IMR-90 (cell line): ENCODE results near the gene CDK8. TPM values are rescaled to one million over a fixed set of nuclear protein-coding genes. Genes with fewer than 3 reads are reported as not detected.

Experiments
- ATAC-seq: fragments of 200-7000 bp; cut with Tn5 transposase; 2 replicates; pipeline ENCODE4 v1.9.1; 2020; ENCODE audit warnings: low read depth, mild to moderate bottlenecking, moderate library complexity
- BruUV-seq: library from RNA; stranded (reverse); fragments of 400-500 nt; replicated peaks from 2 replicates; lab custom pipeline; 2021; lab: Mats Ljungman, UMichigan
- CTCF ChIA-PET: fragments of 300-600 bp; formaldehyde crosslinking; extraction: SDS; loops from one replicate; lab custom pipeline; 2021; ENCODE audit warnings: antibody characterized with exemption; lab: Yijun Ruan, JAX
- POLR2A ChIA-PET: fragments of 300-600 bp; sonication (Branson Sonifier 250); formaldehyde crosslinking; loops from one replicate; lab custom pipeline; 2022; ENCODE audit warnings: antibody characterized with exemption; ENCODE audit not compliant: unreplicated experiment; lab: Charles Lee
- DNase-seq: peaks from one replicate; pipeline ENCODE4 v3.0.0; 2013
- H2AFZ ChIP-seq: replicated peaks from 2 replicates; pipeline ENCODE3; 2013; ENCODE audit warnings: low read length, mild to moderate bottlenecking; ENCODE audit not compliant: poor library complexity
- H2AK5ac ChIP-seq: 2 replicates; pipeline ENCODE4 v1.6.1; 2013; ENCODE audit warnings: low read depth, low read length, inconsistent platforms
- H2AK9ac ChIP-seq: replicated peaks from 2 replicates; pipeline ENCODE3; 2013; ENCODE audit warnings: mild to moderate bottlenecking, low read depth, low read length, moderate library complexity; ENCODE audit not compliant: poor library complexity
- H2BK120ac ChIP-seq: 2 replicates; pipeline ENCODE4 v1.6.1; 2013; ENCODE audit warnings: low read depth, low read length, inconsistent platforms
- H2BK15ac ChIP-seq: 3 replicates; pipeline ENCODE4 v1.6.1; 2013; ENCODE audit warnings: low read depth, low read length, inconsistent platforms
- H2BK20ac ChIP-seq: 2 replicates; pipeline ENCODE4 v1.6.1; 2013; ENCODE audit warnings: low read depth, mild to moderate bottlenecking, inconsistent platforms, low read length, moderate library complexity
- H2BK5ac ChIP-seq: 2 replicates; pipeline ENCODE4 v1.6.1; 2013; ENCODE audit warnings: mild to moderate bottlenecking, low read depth, low read length, inconsistent platforms; ENCODE audit not compliant: poor library complexity, severe bottlenecking
- H3K14ac ChIP-seq: replicated peaks from 2 replicates; pipeline ENCODE4 v1.6.1; 2013; ENCODE audit warnings: low read depth, low read length, inconsistent platforms
- H3K18ac ChIP-seq: 2 replicates; pipeline ENCODE4 v1.6.1; 2013; ENCODE audit warnings: low read depth, low read length, control low read depth
- H3K23ac ChIP-seq: 2 replicates; pipeline ENCODE4 v1.6.1; 2013; ENCODE audit warnings: low read depth, low read length, inconsistent platforms
- H3K27ac ChIP-seq: 2 replicates; pipeline ENCODE4 v1.5.1; 2013; ENCODE audit warnings: mild to moderate bottlenecking, control low read depth, low read length; ENCODE audit not compliant: insufficient read depth
- H3K27me3 ChIP-seq: 2 replicates; pipeline ENCODE4 v1.6.1; 2013; ENCODE audit warnings: low read length; ENCODE audit not compliant: control insufficient read depth, insufficient read depth
- H3K36me3 ChIP-seq: 2 replicates; pipeline ENCODE4 v1.6.1; 2013; ENCODE audit warnings: low read length, mixed read lengths; ENCODE audit not compliant: control insufficient read depth, insufficient read depth
- H3K4ac ChIP-seq: 2 replicates; pipeline ENCODE4 v1.6.1; 2013; ENCODE audit warnings: low read depth, low read length, inconsistent platforms
- H3K4me1 ChIP-seq: 2 replicates; pipeline ENCODE4 v1.6.1; 2013; ENCODE audit warnings: low read length, mixed read lengths; ENCODE audit not compliant: control insufficient read depth, insufficient read depth
- H3K4me2 ChIP-seq: 2 replicates; pipeline ENCODE4 v1.6.1; 2013; ENCODE audit warnings: low read depth, mild to moderate bottlenecking, control low read depth, low read length, moderate library complexity
- H3K4me3 ChIP-seq: 2 replicates; pipeline ENCODE4 v1.5.1; 2013; ENCODE audit warnings: low read depth, mild to moderate bottlenecking, control low read depth, low read length, moderate library complexity; ENCODE audit not compliant: insufficient read depth
- H3K56ac ChIP-seq: 2 replicates; pipeline ENCODE4 v1.6.1; 2013; ENCODE audit warnings: low read length, inconsistent platforms; ENCODE audit not compliant: insufficient read depth; ENCODE audit errors: extremely low read depth
- H3K79me1 ChIP-seq, 2 experiments: 2 replicates each; pipeline ENCODE4 v1.6.1; 2013; ENCODE audit warnings: low read length in 2 of 2, inconsistent platforms in 1 of 2, low read depth in 1 of 2
- H3K9ac ChIP-seq: 2 replicates; pipeline ENCODE4 v1.6.1; 2013; ENCODE audit warnings: low read depth, low read length, control low read depth
- H3K9me1 ChIP-seq: 2 replicates; pipeline ENCODE4 v1.6.1; 2013; ENCODE audit warnings: low read length, inconsistent platforms; ENCODE audit not compliant: insufficient read depth
- H3K9me3 ChIP-seq: 2 replicates; pipeline ENCODE4 v1.6.1; 2013; ENCODE audit warnings: low read length; ENCODE audit not compliant: control insufficient read depth, insufficient read depth
- H4K20me1 ChIP-seq: 2 replicates; pipeline ENCODE4 v1.6.1; 2013; ENCODE audit warnings: low read length, inconsistent platforms; ENCODE audit not compliant: insufficient read depth
- H4K5ac ChIP-seq: 2 replicates; pipeline ENCODE4 v1.6.1; 2013; ENCODE audit warnings: mild to moderate bottlenecking, low read depth, low read length, control low read depth
- H4K8ac ChIP-seq, 2 experiments: 2 replicates each; pipeline ENCODE4 v1.6.1; 2013; ENCODE audit warnings: low read depth in 2 of 2, low read length in 2 of 2, control low read depth in 1 of 2, inconsistent platforms in 1 of 2
- H4K91ac ChIP-seq: 2 replicates; pipeline ENCODE4 v1.6.1; 2013; ENCODE audit warnings: low read depth, low read length, inconsistent platforms; ENCODE audit not compliant: insufficient read depth
- BHLHE40 ChIP-seq: fragments of 150-350 bp; IDR thresholded peaks from 2 replicates; pipeline ENCODE4 v1.6.1; 2016; ENCODE audit warnings: mild to moderate bottlenecking, low read depth, low read length
- CEBPB ChIP-seq: IDR thresholded peaks from 2 replicates; pipeline ENCODE4 v1.6.1; 2012; ENCODE audit warnings: low read depth, low read length, improper control_type of control experiment
- CHD1 ChIP-seq: IDR thresholded peaks from 2 replicates; pipeline ENCODE4 v1.6.1; 2012; ENCODE audit warnings: low read depth, low read length, improper control_type of control experiment
- CTCF ChIP-seq: conservative IDR thresholded peaks from 2 replicates; pipeline ENCODE4 v1.5.1; 2012; ENCODE audit warnings: mild to moderate bottlenecking, low read depth, low read length, improper control_type of control experiment
- FOS ChIP-seq: fragments of 150-350 bp; IDR thresholded peaks from 2 replicates; pipeline ENCODE4 v1.6.1; 2016; ENCODE audit warnings: low read depth, low read length
- MAFK ChIP-seq: IDR thresholded peaks from 2 replicates; pipeline ENCODE4 v1.6.1; 2012; ENCODE audit warnings: low read depth, low read length, improper control_type of control experiment
- MAZ ChIP-seq: IDR thresholded peaks from 2 replicates; pipeline ENCODE4 v1.6.1; 2012; ENCODE audit warnings: low read depth, mild to moderate bottlenecking, low read length, improper control_type of control experiment, moderate library complexity, borderline replicate concordance
- MXI1 ChIP-seq: IDR thresholded peaks from 2 replicates; pipeline ENCODE4 v1.6.1; 2012; ENCODE audit warnings: low read depth, mild to moderate bottlenecking, low read length, moderate library complexity, borderline replicate concordance
- NFE2L2 ChIP-seq: fragments of 150-350 bp; IDR thresholded peaks from 2 replicates; pipeline ENCODE4 v1.6.1; 2016; ENCODE audit warnings: low read depth, mild to moderate bottlenecking, low read length
- POLR2A ChIP-seq: IDR thresholded peaks from 2 replicates; pipeline ENCODE4 v1.6.1; 2012; ENCODE audit warnings: mild to moderate bottlenecking, low read depth, low read length
- RAD21 ChIP-seq: IDR thresholded peaks from 2 replicates; pipeline ENCODE4 v1.6.1; 2012; ENCODE audit warnings: low read length, improper control_type of control experiment
- RCOR1 ChIP-seq: IDR thresholded peaks from 2 replicates; pipeline ENCODE4 v1.6.1; 2012; ENCODE audit warnings: mild to moderate bottlenecking, low read length, improper control_type of control experiment; ENCODE audit not compliant: insufficient replicate concordance
- RFX5 ChIP-seq: IDR thresholded peaks from 2 replicates; pipeline ENCODE4 v1.8.0; 2012; ENCODE audit warnings: low read depth, mild to moderate bottlenecking, low read length, moderate library complexity
- SMC3 ChIP-seq: fragments of 150-350 bp; IDR thresholded peaks from 2 replicates; pipeline ENCODE4 v1.6.1; 2016; ENCODE audit warnings: low read depth, mild to moderate bottlenecking, antibody characterized with exemption, low read length, moderate library complexity
- USF2 ChIP-seq: fragments of 150-350 bp; IDR thresholded peaks from 2 replicates; pipeline ENCODE4 v1.6.1; 2017; ENCODE audit warnings: mild to moderate bottlenecking, antibody characterized with exemption, low read length, low read depth
- WGBS, 2 experiments: methylation state at CpG; one replicate each; pipeline versions ENCODE4 v1.1.5 to v1.1.7; 2013; ENCODE audit warnings: missing lambda C conversion rate in 2 of 2; ENCODE audit not compliant: insufficient read length in 1 of 2; ENCODE audit errors: extremely low coverage in 2 of 2; 5-methylcytosine and 5-hydroxymethylcytosine counted together
- dilution Hi-C: fragments of 300-500 bp; cut with HindIII; formaldehyde crosslinking; loops from one replicate; pipeline ENCODE4 v1.14.3; 2018; ENCODE audit warnings: low sequenced_read_pairs; ENCODE audit not compliant: unreplicated experiment
- in situ Hi-C: fragments of 300-500 bp; cut with MboI; formaldehyde crosslinking; loops from 3 replicates; pipeline ENCODE4 v1.14.3; 2019; ENCODE audit warnings: low sequenced_read_pairs, inconsistent platforms, mixed read lengths
- intact Hi-C: fragments of 100-400 bp; cut with micrococcal nuclease; formaldehyde crosslinking; loops from 2 replicates; pipeline ENCODE4 v1.10.0; 2022
- polyA plus RNA-seq, 3 experiments: library from polyadenylated mRNA; depleted of rRNA; stranded (reverse); fragments of >200 nt; gene quantifications; 2 replicates each; pipeline ENCODE4 v1.2.3, GENCODE V29; 2012; ENCODE audit warnings: low replicate concordance in 1 of 3
- total RNA-seq: library from RNA; depleted of rRNA; stranded (reverse); fragments of >200 nt; gene quantifications from 2 replicates; pipeline ENCODE4 v1.2.3, GENCODE V29; 2012
- TF ChIP-seq, protein P1 (sequence below): fragments of 150-350 bp; IDR thresholded peaks from 2 replicates; pipeline ENCODE4 v1.6.1; 2016; ENCODE audit warnings: low read depth, mild to moderate bottlenecking, low read length, moderate library complexity, borderline replicate concordance

The CDK8 gene
- total and polyA plus RNA-seq, 2 of the 4 experiments (the other 2 are of a cell fraction): 15.4 to 19.0 TPM

GRCh38 chr13:26300140-26300539 lies 46.2 kb downstream of the CDK8 start:
- Histone ChIP-seq H3K9me3 (no peaks in the 10 kb centered on the region), H3K27ac (no peak overlapping the region), H2BK20ac (no peak overlapping the region), H3K9me1 (peaks cover 7% of the 10 kb centered on the region), H3K4me2 (peak overlapping the region; percentile 69; the same call in 1 of the 2 replicates), H3K18ac (no peak overlapping the region), H3K4ac (no peak overlapping the region), H4K8ac (no peak overlapping the region), H3K27me3 (no peaks in the 10 kb centered on the region), H3K4me1 (peaks cover 5% of the 10 kb centered on the region), H3K23ac (no peak overlapping the region), H2BK15ac (no peak overlapping the region), H3K14ac (no peak overlapping the region), H4K20me1 (peaks cover 11% of the 10 kb centered on the region; the same call in 1 of the 2 replicates), H3K56ac (no peak overlapping the region), H2BK120ac (no peak overlapping the region), H2AK5ac (no peak overlapping the region), H3K9ac (no peak overlapping the region), H2BK5ac (peak overlapping the region; percentile 40), H2AK9ac (no peak overlapping the region), H3K4me3 (no peak overlapping the region), H4K91ac (no peak overlapping the region), H3K79me1 (peaks cover 36 to 57% of the 10 kb centered on the region in 2 experiments), H4K5ac (no peak overlapping the region), H2AFZ (no peak overlapping the region), H3K36me3 (no peaks in the 10 kb centered on the region)
- TF ChIP-seq CEBPB (no peak), FOS (peak; percentile 89), RFX5 (no peak), BHLHE40 (peak; percentile 55; the same call in 1 of the 2 replicates), RCOR1 (no peak), CTCF (no peak), NFE2L2 (peak; percentile 51; the same call in 1 of the 2 replicates), SMC3 (no peak), MAFK (no peak), POLR2A (no peak), USF2 (no peak), RAD21 (no peak), MAZ (peak; percentile 56), CHD1 (no peak), MXI1 (no peak)
- TF ChIP-seq, protein P1, sequence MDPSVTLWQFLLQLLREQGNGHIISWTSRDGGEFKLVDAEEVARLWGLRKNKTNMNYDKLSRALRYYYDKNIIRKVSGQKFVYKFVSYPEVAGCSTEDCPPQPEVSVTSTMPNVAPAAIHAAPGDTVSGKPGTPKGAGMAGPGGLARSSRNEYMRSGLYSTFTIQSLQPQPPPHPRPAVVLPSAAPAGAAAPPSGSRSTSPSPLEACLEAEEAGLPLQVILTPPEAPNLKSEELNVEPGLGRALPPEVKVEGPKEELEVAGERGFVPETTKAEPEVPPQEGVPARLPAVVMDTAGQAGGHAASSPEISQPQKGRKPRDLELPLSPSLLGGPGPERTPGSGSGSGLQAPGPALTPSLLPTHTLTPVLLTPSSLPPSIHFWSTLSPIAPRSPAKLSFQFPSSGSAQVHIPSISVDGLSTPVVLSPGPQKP: no peak
- ChIA-PET POLR2A (no interaction called here), CTCF (no interaction called here)
- 40% methylated on average over 1 of the region's 6 CpGs; no CpG with 5 or more reads in 1 of the 2 experiments for WGBS, 2 experiments
- peak; percentile 86 for DNase-seq
- no TSS peak for BruUV-seq
- in situ Hi-C loops: no loop called here
- intact Hi-C loops: no loop called here
- ATAC-seq: peak; percentile 85
- dilution Hi-C loops: no loop called here
